Fibroblast of lung (primary cell): ENCODE data around the gene PSAT1. TPM values are rescaled to one million over a fixed set of nuclear protein-coding genes. Genes with fewer than 3 reads are reported as not detected.

Experiments used
- DNase-seq, 2 donors: peaks; one replicate each; pipeline versions ENCODE4 v3.0.0 to v3.0.0-alpha.2; 2010; ENCODE audit warnings: low read depth in 2 of 2
- H2AFZ ChIP-seq: 2 replicates; pipeline ENCODE4 v1.5.1; 2012; ENCODE audit warnings: low read length, control low read depth, inconsistent platforms
- H3K27ac ChIP-seq: 2 replicates; pipeline ENCODE4 v1.5.1; 2011; ENCODE audit warnings: low read length, control low read depth; ENCODE audit not compliant: insufficient read depth
- H3K27me3 ChIP-seq: 2 replicates; pipeline ENCODE4 v1.5.1; 2011; ENCODE audit warnings: mild to moderate bottlenecking, low read length; ENCODE audit not compliant: control insufficient read depth, insufficient read depth
- H3K36me3 ChIP-seq: 2 replicates; pipeline ENCODE4 v1.5.1; 2011; ENCODE audit warnings: low read length; ENCODE audit not compliant: control insufficient read depth, insufficient read depth
- H3K4me1 ChIP-seq: 2 replicates; pipeline ENCODE4 v1.5.1; 2011; ENCODE audit warnings: low read length; ENCODE audit not compliant: control insufficient read depth, insufficient read depth; ENCODE audit errors: extremely low read depth
- H3K4me2 ChIP-seq: 2 replicates; pipeline ENCODE4 v1.5.1; 2011; ENCODE audit warnings: low read length, control low read depth; ENCODE audit not compliant: insufficient read depth; ENCODE audit errors: extremely low read depth
- H3K4me3 ChIP-seq, 4 experiments: fragments of 200-600 bp in 1 of 4; sonication (generic) in 1 of 4; replicated peaks in 1 of 4; 2 replicates each; pipeline ENCODE4 v1.5.1; 2011 to 2016; ENCODE audit warnings: low read length in 4 of 4, low read depth in 3 of 4, mild to moderate bottlenecking in 3 of 4, control low read depth in 2 of 4, inconsistent platforms in 1 of 4, mixed read lengths in 1 of 4; ENCODE audit not compliant: insufficient read depth in 1 of 4; ENCODE audit errors: control extremely low read depth in 1 of 4
- H3K79me2 ChIP-seq: 2 replicates; pipeline ENCODE4 v1.5.1; 2012; ENCODE audit warnings: mild to moderate bottlenecking, low read length, inconsistent platforms; ENCODE audit not compliant: control insufficient read depth, insufficient read depth
- H3K9ac ChIP-seq: 2 replicates; pipeline ENCODE4 v1.5.1; 2011; ENCODE audit warnings: mild to moderate bottlenecking, low read length, control low read depth; ENCODE audit not compliant: insufficient read depth
- H3K9me3 ChIP-seq: 2 replicates; pipeline ENCODE4 v1.5.1; 2012; ENCODE audit warnings: low read depth, low read length; ENCODE audit not compliant: control insufficient read depth, insufficient read depth
- H4K20me1 ChIP-seq: 2 replicates; pipeline ENCODE4 v1.5.1; 2011; ENCODE audit warnings: low read length; ENCODE audit not compliant: control insufficient read depth, insufficient read depth; ENCODE audit errors: extremely low read depth
- EZH2 ChIP-seq: IDR thresholded peaks from 2 replicates; pipeline ENCODE4 v1.5.1; 2012; ENCODE audit warnings: low read length, control low read depth, mild to moderate bottlenecking; ENCODE audit errors: missing control alignments
- polyA plus RNA-seq, 2 donors: library from polyadenylated mRNA; depleted of rRNA in 1 of 2; stranded (reverse) in 1 of 2; unstranded in 1 of 2; fragments of >200 nt; gene quantifications; 2 replicates each; pipeline ENCODE4 v1.2.1, GENCODE V29; 2011 to 2012; ENCODE audit warnings: missing spikeins in 1 of 2
- total RNA-seq: library from RNA; depleted of rRNA; stranded (reverse); fragments of >200 nt; gene quantifications from 2 replicates; pipeline ENCODE4 v1.2.1, GENCODE V29; 2014
- TF ChIP-seq, protein P1 (sequence below), 2 donors: IDR thresholded peaks in 1 of 2; conservative IDR thresholded peaks in 1 of 2; 1 replicate in 1 of 2; 2 replicates in 1 of 2; pipeline ENCODE4 v1.5.1; 2011 to 2012; ENCODE audit warnings: low read length in 2 of 2, control low read depth in 1 of 2, inconsistent platforms in 1 of 2, low read depth in 1 of 2, mild to moderate bottlenecking in 1 of 2

The PSAT1 gene
- total and polyA plus RNA-seq, 2 donors (not counting 1 experiment from before 2014, with no cell fraction given) = 74.6 to 115 TPM

- DNase-seq = no peak
- Histone ChIP-seq H3K79me2 (no peaks in the 10 kb centered on the region), H3K27ac (no peak overlapping the region), H3K4me2 (no peak overlapping the region), H3K4me3 (no peak overlapping the region), H3K9ac (no peak overlapping the region), H3K36me3 (no peaks in the 10 kb centered on the region), H3K9me3 (no peaks in the 10 kb centered on the region), H4K20me1 (no peaks in the 10 kb centered on the region), H3K27me3 (no peaks in the 10 kb centered on the region), H2AFZ (no peak overlapping the region), H3K4me1 (no peaks in the 10 kb centered on the region)
- no peak for TF ChIP-seq EZH2
Observed at GRCh38 chr9:78316166-78316892, 19.4 kb downstream of the PSAT1 start.

DNA sequence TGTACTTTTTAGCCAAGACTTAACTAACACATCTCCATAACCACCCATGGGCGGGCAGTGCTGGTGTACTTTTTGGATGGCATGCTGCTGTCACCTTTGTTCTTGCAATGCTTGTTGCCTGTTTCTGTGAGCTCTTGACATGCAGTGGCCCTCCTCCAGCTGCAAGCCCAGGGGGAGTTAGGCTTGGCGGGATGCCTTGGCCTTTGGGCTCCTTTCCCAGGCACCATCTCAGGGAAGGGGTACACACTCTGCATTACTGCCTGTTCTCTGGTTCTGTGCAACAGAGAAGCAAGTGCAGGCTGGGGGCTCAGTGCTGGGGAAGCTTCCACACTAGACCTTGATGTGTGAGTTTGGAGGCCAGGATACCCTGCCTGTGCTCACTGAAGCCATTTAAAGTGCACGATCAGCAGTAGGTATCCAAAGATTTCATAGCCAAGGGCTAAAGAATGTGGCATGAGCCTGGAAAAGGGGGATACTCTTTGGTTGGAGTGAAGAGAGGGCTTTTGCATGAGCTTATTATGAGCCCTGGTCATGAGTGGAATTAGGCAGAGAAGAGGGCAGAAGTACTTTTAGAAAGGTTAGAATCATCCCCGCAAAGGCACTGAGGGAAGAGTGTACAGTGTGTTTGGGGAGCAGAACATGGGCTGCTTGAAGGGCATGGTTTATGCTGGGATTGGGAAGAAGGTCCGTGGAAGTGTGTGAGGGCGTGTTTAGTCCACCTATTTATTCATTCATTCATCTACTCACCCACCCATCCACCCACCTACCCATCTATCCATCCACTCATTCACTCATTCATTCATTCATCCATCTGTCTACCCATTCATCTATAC lies 22.5 kb downstream of the PSAT1 start:
- Histone ChIP-seq H3K27ac (no peak overlapping the region), H3K36me3 (no peaks in the 10 kb centered on the region), H3K4me2 (no peak overlapping the region), H3K4me3 (no peak overlapping the region), H2AFZ (no peak overlapping the region), H3K79me2 (no peaks in the 10 kb centered on the region), H3K4me1 (no peaks in the 10 kb centered on the region), H3K9ac (no peak overlapping the region), H3K27me3 (no peaks in the 10 kb centered on the region), H4K20me1 (no peaks in the 10 kb centered on the region), H3K9me3 (no peaks in the 10 kb centered on the region)
- TF ChIP-seq, protein P1, sequence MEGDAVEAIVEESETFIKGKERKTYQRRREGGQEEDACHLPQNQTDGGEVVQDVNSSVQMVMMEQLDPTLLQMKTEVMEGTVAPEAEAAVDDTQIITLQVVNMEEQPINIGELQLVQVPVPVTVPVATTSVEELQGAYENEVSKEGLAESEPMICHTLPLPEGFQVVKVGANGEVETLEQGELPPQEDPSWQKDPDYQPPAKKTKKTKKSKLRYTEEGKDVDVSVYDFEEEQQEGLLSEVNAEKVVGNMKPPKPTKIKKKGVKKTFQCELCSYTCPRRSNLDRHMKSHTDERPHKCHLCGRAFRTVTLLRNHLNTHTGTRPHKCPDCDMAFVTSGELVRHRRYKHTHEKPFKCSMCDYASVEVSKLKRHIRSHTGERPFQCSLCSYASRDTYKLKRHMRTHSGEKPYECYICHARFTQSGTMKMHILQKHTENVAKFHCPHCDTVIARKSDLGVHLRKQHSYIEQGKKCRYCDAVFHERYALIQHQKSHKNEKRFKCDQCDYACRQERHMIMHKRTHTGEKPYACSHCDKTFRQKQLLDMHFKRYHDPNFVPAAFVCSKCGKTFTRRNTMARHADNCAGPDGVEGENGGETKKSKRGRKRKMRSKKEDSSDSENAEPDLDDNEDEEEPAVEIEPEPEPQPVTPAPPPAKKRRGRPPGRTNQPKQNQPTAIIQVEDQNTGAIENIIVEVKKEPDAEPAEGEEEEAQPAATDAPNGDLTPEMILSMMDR (conservative IDR thresholded peaks at IDR 0.05 in 1 of 2, IDR thresholded peaks at IDR 0.05 in 1 of 2; ENCODE audit: low read depth in 1 of 2, low read length in 2 of 2) = no peak
- no peak for TF ChIP-seq EZH2
- no peak for DNase-seq

- no peak for TF ChIP-seq EZH2
- TF ChIP-seq, protein P1 (conservative IDR thresholded peaks at IDR 0.05 in 1 of 2, IDR thresholded peaks at IDR 0.05 in 1 of 2; ENCODE audit: low read depth in 1 of 2, low read length in 2 of 2) = no peak
- Histone ChIP-seq H3K27me3 (no peaks in the 10 kb centered on the region), H3K9ac (no peak overlapping the region), H3K27ac (no peak overlapping the region), H3K4me3 (no peak overlapping the region), H3K36me3 (no peaks in the 10 kb centered on the region), H3K9me3 (no peaks in the 10 kb centered on the region), H4K20me1 (no peaks in the 10 kb centered on the region), H3K4me2 (no peak overlapping the region), H3K79me2 (no peaks in the 10 kb centered on the region), H3K4me1 (no peaks in the 10 kb centered on the region), H2AFZ (no peak overlapping the region)
- DNase-seq = no peak
Observed at GRCh38 chr9:78320030-78320693, 23.2 kb downstream of the PSAT1 start.
